Measurements from ENCODE around the gene TRPM7. TPM values are rescaled to one million over a fixed set of nuclear protein-coding genes. Genes with fewer than 3 reads are reported as not detected.
"Not testable (repeated sequence)": the region's sequence is repeated elsewhere in the genome, so short reads cannot be mapped to it uniquely, and the experiment has no call there.

TRPM7 gene
- total RNA-seq, 1 donor from 2014 or later, result 41.1 TPM

DNA sequence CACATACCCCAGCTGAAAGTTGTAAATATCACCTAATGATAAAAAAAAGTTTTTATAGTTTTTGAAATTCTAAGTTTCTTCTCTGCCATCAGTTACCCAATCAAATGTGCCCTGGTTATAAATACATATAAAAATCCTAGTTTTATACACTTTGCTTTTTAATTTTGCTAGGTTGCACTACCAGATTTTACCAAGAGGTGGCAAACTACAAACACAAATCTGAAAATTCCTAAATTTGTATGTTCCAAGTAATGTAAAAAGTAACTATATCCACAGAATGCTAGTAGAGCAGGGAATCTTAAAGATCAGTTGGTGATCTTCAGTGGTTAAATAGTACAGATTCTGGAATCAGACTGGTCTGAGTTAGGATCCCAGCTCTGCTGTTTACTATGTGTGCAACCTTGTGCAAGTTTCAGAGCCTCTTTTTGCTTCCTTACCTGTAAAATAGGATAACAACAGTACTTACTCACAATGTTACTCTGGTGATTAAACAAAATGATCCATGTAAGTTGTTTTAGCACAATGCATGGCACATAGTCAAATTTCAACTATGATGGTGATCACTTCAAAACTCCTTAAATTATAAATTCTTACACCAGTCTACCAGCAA is 11.0 kb downstream of the TRPM7 start:
- no peak for DNase-seq (ENCODE audit: low spot score)

GRCh38 chr15:50670115-50670514 is 16.5 kb downstream of the TRPM7 start:
- DNase-seq (ENCODE audit: low spot score), result no peak

DNA sequence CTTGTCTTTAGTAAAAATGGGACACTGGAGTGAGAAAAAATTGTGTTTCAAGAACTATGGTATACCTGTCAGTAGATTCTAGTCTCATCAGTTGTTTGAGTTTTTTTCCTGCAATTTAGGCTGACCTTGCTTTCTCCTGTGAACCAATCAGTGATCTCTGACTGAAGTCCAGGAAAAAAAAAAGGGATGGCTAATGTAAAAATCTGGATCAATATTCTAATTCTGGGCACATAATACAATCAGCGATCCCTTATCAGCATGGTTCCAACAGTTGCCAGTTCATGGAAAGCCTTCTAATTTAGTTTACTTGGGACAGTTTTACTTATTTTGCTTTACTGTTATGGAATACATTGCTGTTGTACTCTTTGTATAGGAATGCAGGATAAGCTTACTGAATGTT is 17.0 kb downstream of the TRPM7 start:
- no peak for DNase-seq (ENCODE audit: low spot score)

DNA sequence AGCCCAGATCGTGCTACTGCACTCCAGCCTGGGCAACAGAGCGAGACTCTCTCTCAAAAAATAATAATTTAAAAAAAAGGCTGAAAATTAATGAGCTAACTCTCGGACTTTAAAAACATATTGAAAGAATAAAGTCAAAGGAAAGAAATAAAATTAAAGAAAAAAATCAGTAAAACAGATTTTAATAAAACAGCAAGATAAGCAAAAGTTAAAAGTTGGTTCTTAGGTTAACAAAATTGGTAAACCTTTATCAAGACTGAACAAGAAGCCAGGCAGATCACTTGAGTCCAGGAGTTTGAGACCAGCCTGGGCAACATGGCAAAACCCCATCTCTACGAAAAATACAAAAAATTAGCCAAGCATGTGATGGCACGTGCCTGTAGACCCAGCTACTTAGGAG is 20.7 kb downstream of the TRPM7 start:
- no peak for DNase-seq (ENCODE audit: low spot score)

- no peak for DNase-seq (ENCODE audit: low spot score)
Observed at GRCh38 chr15:50655555-50655954, 31.0 kb downstream of the TRPM7 start.

- DNase-seq (ENCODE audit: low spot score), result no peak
Observed at GRCh38 chr15:50653156-50653743, 33.3 kb downstream of the TRPM7 start.

- DNase-seq (ENCODE audit: low spot score), result no peak
Observed at GRCh38 chr15:50652671-50653070, 33.9 kb downstream of the TRPM7 start.

DNA sequence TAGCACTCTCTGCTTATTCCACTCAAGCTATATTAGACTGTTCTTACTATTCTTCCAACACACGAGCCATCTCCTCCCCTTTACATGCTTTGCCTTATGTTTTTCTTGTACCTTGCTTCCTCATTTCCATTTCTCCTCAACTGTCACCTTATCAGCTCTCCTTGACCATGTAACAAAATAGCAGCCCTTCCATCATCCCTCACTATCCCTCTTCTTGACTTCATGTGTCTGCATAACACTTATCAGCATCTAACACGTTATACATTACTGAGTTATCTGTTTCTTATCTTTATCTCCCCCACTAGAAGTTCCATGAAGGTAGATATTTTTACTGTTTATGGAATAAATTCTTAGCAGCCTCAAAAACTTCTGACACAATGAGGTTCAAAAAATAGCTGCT is 45.3 kb downstream of the TRPM7 start:
- no peak for DNase-seq (ENCODE audit: low spot score)

DNA sequence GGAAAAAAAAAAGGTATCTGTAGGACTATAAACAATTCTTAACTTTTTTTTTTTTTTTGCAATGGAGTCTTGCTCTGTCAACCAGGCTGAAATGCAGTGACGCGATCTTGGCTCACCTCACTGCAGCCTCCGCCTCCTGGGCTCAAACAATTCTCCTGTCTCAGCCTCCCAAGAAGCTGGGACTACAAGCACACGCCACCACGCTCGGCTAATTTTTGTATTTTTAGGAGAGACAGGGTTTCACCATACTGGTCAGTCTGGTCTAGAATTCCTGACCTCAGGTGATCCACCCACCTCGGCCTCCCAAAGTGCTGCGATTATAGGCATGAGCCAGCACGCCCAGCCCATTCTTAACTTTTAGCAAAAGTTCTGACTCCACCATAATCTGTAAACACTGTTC is 50.5 kb downstream of the TRPM7 start:
- DNase-seq (ENCODE audit: low spot score), result no peak

DNA sequence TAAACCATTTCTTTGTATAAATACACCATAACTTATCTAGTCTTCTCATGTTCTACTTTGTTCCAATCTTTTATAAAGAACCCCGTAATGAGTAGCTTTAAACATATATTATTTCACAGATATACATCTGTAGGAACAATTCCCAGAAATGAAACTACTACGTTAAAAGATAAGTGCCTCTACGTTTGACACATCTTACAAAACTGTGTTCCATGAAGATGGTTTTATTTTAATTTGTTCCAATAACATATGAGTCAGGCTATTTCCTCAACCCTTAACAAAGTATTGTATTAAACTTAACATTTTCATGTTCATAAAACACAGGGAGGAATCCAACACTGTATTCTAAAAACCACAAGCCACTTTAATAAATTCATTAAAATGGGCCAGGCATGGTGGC is 52.9 kb downstream of the TRPM7 start:
- DNase-seq (ENCODE audit: low spot score), result no peak

- no peak for DNase-seq (ENCODE audit: low spot score)
Observed at GRCh38 chr15:50628421-50628820, 58.2 kb downstream of the TRPM7 start.

DNA sequence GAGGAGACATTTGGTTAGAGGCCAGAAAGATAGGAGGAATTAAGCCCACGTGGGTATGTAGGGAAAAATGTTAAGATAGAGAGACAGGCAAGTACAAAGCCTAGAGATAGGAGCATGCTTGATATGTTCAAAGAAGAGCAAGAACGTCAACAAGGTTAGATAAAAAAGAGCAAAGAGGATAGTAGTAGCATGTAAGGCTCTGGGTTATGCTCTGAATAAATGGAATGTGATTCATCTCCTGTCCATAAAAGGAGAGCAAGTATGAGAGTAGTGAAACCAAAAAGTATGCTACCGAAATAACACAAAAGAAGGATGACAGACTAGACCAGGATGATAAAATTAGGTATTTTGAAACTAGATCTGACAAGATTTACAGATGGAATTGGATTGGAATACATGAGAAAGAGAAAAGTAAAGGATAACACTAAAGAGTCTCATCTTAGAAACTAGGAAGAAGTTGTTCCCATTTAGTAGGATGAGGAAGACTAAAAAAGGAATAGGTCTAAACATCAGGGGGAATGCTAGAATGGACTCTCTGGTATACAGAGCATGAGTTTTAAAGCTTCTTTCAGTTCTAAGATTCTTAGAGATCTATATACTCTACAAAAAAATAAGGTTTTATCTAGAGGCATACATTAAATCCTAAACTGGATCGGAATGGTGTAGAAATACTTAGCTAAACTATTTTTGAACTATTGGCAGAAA is 59.1 kb downstream of the TRPM7 start:
- DNase-seq (ENCODE audit: low spot score), result no peak

- no peak for DNase-seq (ENCODE audit: low spot score)
Observed at GRCh38 chr15:50624616-50625168, 61.9 kb downstream of the TRPM7 start.

DNA sequence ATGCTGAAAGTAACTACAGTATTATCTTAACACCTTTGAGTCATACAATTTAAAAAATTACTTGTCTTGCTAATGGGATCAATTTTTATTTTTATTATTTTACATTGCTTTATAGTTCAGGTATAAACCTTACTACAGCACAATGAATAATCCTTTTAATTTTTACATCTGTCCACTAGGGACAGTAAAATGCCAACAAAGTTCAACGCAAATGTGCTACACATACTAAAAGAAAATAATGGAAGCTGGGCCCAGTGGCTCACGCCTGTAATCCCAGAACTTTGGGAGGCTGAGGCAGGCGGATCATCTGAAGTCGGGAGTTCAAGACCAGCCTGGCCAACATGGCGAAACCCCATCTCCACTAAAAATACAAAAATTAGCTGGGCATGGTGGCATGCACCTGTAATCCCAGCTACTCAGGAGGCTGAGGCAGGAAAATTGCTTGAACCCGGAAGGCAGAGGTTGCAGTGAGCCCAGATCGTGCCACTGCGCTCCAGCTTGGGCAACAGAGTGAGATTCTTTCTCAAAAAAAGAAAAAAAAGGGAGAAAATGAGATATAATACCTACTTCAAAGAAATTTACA is 64.1 kb downstream of the TRPM7 start:
- not testable (repeated sequence) for DNase-seq (ENCODE audit: low spot score)

- DNase-seq (ENCODE audit: low spot score), result not testable (repeated sequence)
Observed at GRCh38 chr15:50616960-50617359, 69.6 kb downstream of the TRPM7 start.

DNA sequence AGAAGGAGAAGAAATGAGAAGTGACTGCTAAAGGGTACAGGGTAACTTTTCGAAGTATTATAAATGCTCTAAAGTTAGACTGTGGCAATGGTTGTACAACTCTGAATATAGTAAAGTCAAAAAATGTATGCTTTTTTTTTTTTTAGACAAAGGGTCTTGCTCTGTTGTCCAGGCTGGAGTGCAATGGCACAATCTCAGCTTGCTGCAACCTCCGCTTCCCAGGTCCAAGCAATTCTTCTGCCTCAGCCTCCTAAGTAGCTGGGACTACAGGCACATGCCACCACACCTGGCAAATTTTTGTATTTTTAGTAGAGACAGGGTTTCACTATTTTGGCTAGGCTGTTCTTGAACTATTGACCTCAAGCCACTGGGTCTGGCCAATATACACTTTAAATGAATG is 70.0 kb downstream of the TRPM7 start:
- not testable (repeated sequence) for DNase-seq (ENCODE audit: low spot score)

- no peak for DNase-seq (ENCODE audit: low spot score)
Observed at GRCh38 chr15:50613600-50613999, 73.0 kb downstream of the TRPM7 start.

DNA sequence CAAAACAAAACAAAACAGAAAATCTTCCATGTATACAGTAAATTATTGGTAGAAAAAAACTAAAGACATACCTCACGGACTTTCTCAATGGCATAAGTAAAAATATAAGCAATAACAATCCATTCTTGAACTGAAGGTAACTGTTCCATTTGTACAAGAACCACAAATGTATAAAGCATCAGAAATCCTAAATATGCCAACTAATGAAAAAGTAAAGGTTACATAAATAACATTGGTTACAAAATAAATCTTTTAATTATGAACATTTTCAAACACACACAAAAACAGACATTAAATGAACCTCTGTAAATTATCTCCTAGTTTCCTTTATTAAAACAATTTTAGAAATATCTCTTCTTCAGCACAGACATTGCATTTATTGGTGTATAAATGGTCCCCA is 79.5 kb downstream of the TRPM7 start:
- no peak for DNase-seq (ENCODE audit: low spot score)

DNA sequence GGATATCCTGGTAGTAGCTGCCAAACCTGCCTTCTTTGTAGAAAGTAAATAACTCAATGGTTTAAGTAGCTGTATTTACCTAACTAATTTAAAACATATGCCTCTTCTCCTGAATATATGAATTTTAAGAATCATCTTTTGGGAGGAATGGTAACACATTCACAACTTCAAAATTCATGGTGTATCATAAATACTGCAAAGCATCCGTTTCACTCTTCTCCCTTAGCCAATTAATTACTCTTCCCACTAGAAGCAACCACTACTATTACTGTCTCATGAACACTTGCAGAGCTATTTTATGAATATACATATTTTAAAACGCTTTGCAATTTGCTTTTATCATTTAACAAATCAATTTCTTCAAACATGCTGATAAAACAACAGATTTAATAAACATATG is 81.1 kb downstream of the TRPM7 start:
- DNase-seq (ENCODE audit: low spot score), result no peak

- not testable (repeated sequence) for DNase-seq (ENCODE audit: low spot score)
Observed at GRCh38 chr15:50602028-50602427, 84.6 kb downstream of the TRPM7 start.

DNA sequence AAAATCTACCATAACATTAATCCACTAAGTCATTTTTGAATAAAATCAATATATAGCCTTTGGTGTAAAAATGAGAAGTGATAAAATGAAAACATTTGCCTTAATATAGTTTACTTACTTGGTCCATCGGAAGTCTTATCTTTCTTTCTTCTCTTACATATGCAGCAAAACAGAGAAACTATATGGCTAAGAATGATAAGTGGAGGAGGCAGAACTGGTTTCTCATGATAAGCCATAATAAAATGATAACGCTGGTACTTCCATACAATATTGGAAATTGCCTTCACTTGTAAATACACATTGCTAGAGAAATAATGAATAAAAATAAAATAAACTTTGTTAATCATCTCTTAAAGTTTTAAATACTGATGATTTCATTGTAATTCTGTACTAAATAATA is 92.3 kb downstream of the TRPM7 start:
- no peak for DNase-seq (ENCODE audit: low spot score)

DNA sequence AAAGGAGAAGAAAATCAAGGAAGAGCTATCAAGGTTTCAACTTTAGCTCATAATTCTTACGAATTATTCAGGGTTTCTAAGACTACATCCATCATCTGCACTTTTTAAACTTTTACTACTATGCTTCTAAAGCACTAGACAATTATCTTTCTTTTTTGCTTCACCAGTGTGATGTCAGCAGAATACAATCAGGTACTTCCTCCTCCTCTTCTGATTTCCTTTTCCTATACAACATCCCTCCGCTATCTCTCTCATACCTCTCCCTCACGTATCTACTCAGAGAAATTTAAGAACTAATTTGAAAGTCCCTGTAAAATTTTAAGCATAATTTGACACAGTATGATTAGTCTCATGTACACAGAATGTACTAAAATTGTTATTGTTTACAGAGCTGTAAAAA is 92.8 kb downstream of the TRPM7 start:
- no peak for DNase-seq (ENCODE audit: low spot score)
